HG03342 (cell line): ENCODE measurements around the gene PIGZ.

ENCODE experiments used
- ATAC-seq: cut with Tn5 transposase; IDR thresholded peaks from one replicate; pipeline ENCODE4 v1.9.1; 2021; ENCODE audit warnings: mild to moderate bottlenecking, moderate library complexity; ENCODE audit not compliant: unreplicated experiment

The PIGZ gene, protein sequence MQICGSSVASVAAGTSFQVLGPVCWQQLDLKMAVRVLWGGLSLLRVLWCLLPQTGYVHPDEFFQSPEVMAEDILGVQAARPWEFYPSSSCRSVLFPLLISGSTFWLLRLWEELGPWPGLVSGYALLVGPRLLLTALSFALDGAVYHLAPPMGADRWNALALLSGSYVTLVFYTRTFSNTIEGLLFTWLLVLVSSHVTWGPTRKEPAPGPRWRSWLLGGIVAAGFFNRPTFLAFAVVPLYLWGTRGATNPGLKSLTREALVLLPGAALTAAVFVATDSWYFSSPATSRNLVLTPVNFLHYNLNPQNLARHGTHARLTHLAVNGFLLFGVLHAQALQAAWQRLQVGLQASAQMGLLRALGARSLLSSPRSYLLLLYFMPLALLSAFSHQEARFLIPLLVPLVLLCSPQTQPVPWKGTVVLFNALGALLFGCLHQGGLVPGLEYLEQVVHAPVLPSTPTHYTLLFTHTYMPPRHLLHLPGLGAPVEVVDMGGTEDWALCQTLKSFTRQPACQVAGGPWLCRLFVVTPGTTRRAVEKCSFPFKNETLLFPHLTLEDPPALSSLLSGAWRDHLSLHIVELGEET

DNA sequence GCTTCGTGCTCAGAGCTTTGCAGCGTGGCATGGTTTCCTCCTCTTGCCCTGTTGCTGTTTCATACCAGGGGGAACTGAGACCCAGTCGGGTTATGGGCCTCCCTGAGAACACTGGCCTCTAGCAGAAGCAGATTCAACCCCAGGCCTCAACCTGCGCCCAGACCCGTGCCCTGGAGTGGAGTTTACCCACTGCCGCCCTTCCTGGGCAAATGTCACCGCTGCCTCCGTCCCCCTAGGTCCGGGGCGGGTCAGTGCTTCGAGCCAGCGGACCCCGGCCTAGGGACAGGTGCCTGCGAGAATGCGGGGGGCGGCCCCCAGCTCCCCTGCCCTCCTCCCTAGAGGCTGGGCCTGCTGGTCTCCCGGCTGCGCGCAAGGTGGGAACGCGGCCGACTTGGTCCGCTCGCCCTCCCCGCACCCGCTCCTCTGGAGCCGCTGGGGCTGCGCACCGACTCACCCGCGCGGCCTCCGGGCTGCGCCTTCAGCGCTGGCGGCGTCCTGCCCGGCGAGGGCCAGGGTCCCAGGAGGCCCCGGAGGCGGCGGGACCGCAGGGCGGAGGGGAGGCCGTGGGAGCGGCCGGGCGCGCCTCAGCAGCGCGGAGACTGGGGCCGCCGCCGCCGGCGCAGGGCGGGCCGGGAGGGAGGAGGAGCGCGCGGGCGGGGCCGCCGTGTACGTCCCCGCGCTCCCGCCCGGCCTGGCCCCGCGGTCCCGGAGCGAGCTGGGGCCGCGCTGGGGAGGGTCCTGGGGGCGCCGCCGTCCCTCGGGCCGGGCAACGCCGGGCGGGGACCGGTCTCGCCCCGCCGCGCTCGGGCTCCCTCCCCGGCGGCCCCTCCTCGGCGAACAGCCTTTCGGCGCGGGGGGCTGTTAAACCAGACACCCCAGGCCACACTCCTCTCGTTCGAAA, at the start of gene PIGZ:
Gene PIGZ (minus strand): TSS at position 601 of the 901 bp plus-strand sequence. CDS start 16,802 bp downstream, outside the sequence.
- ATAC-seq, result peak; percentile 54

DNA sequence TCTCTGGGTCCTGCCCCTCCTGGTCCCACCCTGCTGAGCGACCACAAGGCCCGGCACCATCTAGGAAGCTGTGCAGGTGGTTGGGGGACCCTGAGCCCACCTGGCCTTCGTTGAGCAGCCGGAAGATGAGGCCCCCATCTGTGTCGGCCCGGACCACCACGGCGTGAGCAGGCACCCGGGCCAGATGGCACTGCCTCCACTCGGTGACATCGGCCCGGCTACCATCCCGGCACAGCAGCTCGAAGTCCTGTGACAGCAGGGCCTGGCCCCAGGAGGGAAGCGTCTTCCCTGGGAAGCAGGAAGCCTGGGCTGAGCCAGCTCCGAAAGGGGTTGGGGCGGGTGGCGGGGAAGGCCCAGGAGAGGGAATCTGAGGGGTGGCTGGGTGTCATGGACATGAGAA, 48.4 kb upstream of the PIGZ start:
- ATAC-seq, result no peak

DNA sequence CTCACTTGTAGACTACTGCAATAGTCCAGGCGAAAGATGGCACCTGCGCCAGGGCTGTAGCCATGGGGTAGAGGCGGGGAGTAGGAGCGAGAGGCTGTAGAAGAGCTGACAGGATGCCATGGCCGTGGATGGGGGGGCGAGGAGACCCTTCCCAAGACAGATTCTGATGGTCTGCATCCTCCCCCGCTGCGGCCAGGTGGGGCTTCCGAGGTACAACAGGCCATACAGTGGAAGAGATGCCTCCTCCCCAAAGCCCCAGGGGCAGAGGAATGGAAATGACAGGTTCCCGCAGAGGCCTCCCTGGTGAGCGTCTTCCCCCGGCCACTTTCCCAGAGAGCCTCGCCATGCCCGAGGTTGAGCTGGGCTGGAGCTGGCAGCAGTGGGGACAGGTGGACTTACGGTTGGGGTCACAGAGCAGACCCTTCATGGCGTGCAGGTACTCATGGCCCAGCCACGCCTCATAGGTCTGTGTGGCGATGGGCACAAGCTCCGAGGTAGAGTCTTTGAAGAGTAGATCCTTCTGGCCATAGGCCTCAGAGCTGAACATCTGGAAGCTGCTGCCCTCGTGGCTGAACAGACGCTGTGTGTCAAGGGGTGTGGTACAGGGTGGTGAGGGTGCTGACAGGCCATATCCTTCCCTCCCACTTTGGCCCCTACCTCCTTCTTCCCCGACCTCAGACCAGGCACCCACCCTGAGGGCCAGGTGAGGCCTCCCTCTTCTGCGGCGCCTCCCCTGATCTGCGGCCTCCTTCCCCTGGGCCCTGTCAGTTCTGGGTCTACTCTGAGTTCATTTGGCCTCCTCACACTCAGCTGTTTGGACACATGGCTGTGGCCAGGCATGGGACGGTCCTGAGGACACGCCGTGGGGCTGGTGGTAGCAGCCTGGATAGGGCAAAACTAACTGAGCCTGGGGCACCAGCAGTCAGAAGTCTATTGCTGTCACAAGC, 47.4 kb upstream of the PIGZ start:
- no peak for ATAC-seq

DNA sequence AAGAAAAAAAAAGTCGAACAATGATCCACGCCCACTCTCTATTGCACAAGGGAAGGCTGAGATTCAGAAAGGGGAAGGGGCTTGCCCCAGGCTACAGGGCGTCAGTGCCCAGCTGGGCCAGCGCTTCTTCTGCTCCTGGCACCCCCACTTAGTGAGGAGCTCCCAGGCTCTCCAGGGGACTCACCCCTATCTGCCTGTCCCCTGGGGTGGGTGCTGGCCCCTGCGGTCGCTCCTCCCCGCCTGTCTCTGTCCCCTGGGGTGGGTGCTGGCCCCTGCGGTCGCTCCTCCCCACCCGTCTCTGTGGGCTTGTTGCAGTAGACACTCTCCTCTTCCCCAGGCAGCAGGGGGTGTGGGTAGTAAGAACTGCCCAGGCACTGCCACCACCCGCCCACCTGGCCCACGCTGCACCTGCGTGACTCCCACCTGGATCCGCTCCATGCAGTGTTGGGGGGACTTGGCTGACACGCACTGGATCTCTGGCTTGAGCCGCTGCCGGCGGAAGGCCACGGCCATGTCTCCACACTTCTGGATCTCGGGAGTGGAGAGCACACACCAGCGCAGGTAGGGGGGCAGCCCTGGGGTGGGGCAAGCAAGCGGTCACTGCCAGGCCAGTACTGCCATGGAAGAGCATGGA, 46.4 kb upstream of the PIGZ start:
- ATAC-seq, result no peak

DNA sequence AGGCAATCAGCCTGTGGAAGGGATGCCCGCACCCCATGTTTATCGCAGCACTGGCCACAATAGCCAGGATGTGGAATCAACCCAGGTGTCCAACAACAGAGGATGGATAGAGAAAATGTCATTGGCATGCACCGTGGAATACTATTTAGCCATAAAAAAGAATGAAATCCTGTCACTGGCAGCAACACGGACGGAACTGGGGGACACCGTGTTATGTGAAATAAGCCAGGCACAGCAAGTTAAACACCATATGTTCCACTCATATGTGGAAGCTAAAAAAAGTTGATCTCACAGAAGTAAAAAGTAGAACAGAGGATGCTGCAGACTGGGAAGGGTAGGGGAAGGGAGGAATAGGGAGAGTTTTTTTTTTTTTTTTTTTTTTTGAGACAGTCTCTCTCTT, 45.4 kb upstream of the PIGZ start:
- no peak for ATAC-seq

DNA sequence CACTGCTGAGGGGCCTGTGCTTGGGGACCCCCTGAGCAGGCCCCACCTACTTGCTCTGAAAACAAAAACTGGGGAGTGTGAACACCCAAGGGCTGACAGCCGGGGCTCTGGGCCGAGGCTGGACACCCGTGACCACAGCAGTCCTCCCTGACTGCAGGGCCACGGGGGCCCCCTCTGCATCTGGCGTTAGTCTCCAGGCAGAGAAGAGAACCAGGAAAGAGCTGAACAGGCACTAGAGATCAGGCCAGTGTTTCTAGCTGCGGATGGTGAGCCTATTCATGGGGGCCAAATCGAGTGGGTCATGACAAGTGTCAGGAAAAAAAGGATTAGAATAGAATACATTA, 43.9 kb upstream of the PIGZ start:
- no peak for ATAC-seq

DNA sequence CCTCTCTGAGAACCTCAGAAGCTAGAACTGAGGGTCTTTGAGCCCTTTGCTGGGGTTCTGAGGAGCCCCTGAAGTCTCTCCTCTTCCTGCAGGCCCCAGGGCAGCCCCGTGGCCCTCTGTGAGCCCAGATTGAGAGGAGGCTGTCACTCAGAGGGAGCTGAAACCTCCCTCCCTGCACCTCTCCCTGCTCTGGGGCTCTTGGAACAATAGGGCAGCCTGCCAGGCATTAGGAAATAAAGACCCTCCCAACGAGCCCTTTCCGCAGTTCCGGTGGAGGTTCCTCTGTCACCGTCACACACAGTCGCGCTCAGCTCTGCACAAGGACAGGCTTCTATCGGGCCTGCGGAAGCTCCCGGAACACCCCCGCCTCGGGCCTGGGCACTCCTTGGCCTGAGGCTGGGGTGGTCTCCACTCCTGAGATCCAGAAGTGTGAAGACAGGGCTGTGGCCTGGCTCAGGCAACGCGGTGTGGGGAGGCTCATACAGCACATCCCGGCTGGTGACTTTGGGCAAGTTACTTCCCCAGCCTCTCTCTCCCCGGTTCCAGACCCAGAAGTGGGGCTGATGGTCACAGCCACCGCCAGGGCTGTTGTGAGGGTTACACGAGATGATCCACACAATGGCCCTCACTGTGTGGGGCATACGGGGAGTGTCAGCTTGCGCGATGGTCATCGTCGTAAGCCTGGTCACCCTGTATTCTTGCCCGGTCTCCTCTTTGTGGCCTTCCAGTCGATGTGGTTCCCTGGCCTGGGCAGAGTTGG, 43.3 kb upstream of the PIGZ start:
- ATAC-seq, result no peak

DNA sequence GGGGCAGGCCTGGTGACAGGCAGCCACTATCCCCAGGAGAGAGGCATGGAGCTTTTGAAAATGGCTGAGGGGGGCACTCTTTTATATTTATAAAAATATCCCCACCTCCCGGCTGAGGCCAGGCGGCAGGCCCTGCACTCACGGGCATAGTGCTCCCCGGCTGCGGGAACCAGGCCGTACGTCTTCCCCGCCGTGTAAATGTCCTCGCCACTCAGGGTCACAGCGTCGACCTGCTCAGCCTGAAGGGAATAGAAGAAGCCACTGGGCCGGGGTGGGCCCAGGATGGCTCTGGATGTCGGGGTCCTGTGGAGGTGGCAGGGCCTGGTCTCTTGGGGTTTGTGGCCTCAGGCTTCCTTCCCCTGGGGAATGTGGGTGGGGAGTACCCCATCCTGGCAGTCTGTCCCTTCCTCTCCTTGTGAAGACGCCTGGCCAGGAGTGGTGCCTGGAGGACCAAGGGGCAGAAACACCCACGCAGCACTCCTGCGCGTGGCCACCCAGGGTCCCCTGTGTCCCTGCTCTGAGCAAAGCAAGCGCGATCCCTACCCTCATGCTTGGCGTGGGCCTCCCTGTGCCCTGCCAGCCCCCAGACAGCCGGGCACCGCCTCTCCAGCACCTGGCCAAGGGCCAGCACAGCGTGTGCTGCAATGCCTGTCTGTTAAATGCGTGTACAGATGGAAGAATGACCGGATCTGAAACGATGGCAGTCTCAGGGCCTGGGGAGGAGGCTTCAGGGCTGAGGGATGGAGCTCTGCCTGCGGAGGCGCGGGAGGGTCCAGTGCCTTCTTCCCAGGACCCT, 42.1 kb upstream of the PIGZ start:
- no peak for ATAC-seq

DNA sequence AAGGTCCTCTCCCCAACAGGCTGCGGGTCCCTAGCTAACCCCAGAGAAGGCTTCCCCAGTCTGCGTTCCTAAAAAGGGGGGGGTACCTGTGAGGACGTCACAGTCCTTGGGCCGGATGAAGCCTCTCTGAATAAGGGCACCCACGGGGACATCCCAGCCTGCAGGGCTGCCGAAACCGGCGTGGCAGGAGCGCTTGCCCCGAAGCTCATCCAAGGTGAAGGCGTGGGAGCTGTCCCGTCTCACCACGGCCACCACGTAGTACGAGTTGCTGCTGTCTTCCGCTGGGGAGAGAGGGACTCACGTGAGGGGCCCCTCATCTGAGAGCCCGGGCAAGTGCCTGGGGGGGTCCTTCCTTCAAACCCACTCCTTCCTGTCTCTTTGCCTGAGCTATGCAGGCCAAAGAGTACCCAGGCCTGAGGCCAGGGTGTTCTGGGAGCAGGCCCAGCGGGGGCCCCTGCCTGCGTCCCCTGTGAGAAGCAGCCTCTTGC, 40.9 kb upstream of the PIGZ start:
- no peak for ATAC-seq

DNA sequence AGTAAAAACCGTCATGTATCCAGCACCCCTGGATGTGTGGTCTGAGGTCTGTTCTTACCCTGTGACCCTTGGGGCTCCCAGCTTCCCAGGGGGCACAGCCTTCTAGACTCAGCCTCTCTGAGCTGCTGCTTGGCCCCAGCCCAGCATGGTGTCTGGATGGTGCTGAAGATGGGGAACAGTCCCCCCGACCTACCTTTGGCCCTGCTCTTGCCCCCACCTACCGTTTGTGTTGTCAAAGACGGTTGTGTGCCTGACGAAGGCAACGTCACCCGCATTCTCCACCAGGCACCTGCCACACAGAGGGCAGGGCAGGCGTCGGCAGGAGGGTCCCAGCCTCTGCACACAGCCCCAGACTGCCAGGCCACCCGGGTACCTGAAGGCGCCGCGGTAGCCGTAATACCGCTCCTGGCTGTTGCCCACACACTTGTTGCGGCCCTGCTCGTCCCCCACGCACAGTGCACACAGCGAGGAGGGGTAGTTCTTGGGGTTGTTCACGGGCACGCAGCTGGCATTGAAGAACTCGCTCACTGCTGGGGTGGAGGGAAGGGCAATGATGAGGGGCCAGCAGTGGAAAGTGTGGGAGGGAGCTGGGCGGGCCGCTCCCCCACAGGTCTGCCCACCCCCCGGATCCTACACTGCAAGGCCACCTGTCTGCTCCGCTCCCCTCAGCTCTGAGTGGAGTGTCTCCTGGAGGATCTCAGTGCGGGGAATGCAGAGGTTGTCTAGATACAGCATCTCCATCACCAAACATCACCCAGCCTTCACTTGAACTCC, 40.0 kb upstream of the PIGZ start:
- ATAC-seq, result no peak

DNA sequence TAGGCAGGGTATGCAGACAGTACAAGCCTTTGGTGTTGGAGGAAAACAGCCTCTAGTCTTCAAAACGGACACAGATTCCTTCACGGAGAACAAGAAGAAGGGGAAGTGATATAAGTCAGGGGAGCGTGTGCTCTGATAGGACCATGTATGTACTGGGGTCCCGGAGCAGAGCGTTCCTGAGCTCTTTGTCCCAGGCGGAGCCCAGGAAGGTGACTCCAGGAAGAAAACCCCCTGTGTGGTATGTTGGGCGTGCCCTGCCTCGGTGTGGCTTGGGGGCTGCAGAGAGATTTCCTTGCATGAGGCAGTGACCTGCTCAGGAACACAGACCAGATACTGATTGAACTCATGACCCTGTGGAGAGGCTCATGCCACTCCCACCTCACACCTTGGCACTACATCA, 39.3 kb upstream of the PIGZ start:
- ATAC-seq, result no peak

DNA sequence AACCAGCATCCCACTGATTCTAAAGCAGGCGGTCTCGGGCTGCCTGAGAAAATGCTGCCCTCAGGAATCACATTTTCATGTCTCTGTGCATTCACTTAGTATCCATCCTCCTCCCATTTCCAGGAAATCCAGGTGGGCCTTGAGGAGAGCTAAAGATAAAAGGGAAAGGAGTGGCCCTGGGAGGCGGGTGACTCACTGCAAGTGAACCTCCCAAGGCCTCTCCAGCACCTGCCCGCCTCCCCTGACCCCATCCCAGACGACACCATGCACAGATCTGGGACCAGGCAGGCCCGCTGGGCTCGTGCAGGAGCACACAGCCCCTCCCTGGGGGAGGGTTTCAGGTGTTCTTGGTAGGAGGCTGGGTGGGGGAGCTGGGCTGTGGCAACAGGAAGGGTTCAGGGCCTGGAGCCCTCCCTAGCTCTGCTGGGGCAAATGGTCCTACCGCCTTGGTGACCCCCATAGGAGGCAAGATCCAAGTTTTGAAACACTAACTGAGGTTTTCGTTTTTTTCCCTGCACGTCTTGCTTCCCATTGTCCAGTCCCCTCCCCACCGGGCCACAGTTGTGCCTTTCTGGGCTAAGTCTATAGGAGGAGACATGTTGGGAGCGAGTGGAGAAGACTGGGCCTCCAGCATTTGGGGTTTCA, 38.8 kb upstream of the PIGZ start:
- ATAC-seq, result no peak

DNA sequence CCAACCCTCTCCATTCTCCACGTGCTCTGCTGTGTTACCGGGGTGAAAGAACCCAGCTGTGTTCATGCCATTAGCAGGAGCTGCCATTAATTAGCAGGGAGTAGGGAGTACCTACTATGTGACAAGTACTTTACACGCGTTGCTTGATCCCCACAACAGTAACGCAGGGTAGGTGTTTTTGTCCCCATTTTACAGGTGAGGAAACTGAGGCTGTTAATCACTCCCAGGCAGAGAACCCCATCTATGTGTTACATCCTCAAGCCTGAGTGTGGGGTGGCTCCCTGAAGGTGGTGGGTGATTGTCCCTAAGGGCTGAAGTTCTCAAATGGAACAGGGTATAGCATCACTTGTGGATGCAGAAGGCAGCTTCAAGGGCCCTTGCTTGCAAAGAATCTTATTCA, 38.2 kb upstream of the PIGZ start:
- no peak for ATAC-seq

DNA sequence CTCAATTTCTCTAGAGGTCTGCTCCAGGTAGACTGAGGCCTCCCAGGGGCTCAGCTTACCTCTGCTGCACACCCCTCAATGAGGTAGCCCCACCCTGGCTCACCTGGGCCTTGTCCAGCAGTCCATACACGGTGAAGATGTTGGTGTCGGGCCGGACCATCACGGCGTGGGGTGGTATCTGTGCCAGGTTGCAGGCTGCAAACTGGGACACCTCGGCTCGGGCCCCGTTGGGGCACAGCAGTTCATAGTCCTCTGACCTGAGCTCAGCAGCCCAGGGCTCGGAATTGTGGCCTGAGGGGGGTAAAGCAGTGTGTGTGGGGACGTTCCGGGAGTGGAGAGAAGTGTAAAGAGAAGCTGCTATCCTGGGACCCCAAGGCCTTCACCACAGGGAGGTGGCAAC, 37.8 kb upstream of the PIGZ start:
- ATAC-seq, result no peak

DNA sequence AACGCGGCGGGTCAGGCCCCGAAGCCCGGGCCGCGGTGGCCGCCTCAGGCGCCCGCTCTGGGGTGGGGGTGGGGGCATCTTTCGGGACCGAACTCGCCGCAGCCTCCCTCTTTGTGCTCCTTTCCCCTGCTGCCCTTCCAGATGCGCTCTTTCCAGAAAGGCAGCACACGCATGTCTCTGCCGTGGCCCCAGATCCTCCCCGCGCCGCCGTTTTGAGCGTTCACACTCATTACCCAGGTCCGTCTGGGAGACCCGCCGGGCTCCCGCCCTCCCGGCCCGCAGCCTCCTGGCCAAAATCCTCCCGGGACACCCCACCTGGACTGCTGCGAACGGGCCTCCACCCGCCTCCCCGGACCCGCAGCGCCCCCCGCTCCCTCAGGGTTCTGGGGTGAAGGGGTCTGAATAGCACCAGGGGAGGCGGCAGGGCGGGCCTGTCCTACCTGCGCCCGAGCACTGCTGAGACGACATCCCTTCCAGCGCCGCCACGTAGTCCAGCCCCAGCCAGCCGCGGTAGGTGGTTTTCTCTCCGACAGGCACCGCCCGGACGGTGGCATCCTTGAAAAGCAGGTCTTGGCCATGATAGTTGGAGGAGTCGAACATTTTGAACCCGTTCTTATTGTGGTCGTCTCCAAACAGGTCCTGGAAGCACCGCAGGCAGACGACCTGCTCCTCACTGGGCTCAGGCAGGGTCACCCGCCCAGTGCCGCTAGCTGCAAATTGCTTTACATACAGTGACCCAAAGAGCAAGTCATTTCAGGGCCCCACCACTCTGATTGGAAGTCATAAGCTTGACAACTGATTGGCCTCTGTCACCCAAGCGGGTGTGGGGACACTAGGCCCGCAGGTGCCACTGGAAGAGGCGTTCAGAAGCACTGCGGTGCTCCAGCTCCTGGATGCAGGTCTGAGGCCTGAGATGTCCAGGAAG, 35.1 kb upstream of the PIGZ start:
- ATAC-seq, result peak; percentile 9
